GM13976 (cell line): Measurements from ENCODE around the gene UBALD2.

ENCODE experiments used
- DNase-seq: peaks from one replicate; pipeline ENCODE4 v3.0.0; 2012; ENCODE audit warnings: low spot score
- CTCF ChIP-seq: IDR thresholded peaks from 2 replicates; pipeline ENCODE4 v1.5.1; 2012; ENCODE audit warnings: borderline replicate concordance, mild to moderate bottlenecking; ENCODE audit not compliant: insufficient read depth; ENCODE audit errors: extremely low read depth, missing control alignments, control extremely low read depth
- in situ Hi-C: fragments of 300-500 bp; cut with MboI; formaldehyde crosslinking; loops from one replicate; pipeline ENCODE4 v1.12.0; 2022; ENCODE audit warnings: low sequenced_read_pairs, mixed read lengths, inconsistent platforms; ENCODE audit not compliant: unreplicated experiment

UBALD2 gene

DNA sequence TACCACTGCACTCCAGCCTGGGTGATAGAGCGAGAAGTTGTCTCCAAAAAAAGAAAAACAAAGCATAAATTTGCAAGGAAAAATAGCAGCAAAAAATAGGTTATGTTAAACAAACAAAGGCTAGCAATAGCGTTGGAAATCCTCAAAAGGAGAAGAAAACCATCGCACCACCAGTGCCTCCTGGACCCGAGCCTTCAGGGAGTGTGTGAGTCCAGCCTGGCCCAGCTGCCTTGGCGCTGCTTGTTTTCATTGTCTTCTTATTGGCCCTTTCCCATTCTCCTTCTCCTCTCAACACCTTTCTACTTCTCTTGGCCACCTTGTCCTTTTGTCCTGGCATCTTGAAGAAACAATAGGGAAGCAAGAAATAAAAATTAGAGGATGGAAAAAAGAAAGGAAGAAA lies 4.5 kb upstream of the UBALD2 start:
- TF ChIP-seq CTCF = no peak
- in situ Hi-C loops = no loop called here
- DNase-seq = no peak

DNA sequence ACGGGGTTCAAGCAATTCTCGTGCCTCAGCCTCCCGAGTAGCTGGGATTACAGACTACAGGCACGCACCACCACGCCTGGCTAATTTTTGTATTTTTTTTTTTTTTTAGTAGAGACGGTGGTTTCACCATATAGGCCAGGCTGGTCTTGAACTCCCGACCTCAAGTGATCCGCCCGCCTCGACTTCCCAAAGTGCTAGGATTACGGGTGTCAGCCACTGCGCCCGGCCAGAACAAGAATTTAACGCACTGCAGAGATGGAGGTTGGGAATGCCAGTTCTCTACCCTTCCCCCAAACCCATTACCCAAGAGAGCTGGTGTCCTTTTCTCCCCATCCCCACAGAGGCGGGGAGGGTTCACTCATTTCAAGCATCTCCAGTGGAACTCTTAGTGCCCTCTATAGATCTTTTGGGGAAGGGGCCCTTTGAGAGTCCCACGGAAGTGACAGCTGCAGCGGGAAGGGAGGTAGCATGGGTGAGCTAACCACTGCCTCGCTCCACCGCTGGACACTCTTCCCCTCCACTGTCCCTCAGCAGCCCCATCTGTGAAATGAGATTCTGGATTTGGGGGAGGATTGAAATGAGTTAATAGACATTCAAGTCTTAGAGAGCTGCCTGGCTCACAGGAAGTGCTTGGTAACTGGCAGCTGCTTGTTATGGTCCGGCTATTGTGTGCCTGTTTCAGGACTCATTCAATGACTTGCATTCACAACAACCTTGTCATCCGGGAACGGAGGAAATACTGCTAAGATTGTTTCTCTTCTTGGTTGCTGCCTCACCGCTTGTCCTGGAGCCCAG lies 3.5 kb upstream of the UBALD2 start:
- DNase-seq = peak; percentile 48
- TF ChIP-seq CTCF = no peak
- in situ Hi-C loops = no loop called here

- peak; percentile 64 for DNase-seq
- TF ChIP-seq CTCF = no peak
- in situ Hi-C loops = no loop called here
Observed at GRCh38 chr17:76262732-76263344, 2.3 kb upstream of the UBALD2 start.

- no peak for TF ChIP-seq CTCF
- no peak for DNase-seq
- in situ Hi-C loops = no loop called here
Observed at GRCh38 chr17:76263896-76264295, 1.3 kb upstream of the UBALD2 start.

DNA sequence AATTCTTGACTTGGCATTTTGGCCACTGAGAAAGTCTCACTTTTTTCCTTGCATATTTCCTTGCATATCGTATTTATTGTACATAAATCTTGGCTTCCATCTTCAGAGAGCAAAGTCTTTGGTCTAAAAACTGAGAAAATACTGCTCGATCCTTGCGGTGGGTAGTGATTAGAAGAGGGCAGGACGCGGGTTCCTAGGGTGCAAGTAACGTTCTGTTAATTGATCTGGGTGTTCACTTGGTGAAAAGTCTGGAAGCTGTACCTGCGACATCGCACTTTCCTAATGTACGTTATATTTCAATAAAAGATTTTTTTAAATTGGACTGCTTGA lies 758 bp upstream of the UBALD2 start:
- no peak for TF ChIP-seq CTCF
- in situ Hi-C loops = no loop called here
- no peak for DNase-seq

DNA sequence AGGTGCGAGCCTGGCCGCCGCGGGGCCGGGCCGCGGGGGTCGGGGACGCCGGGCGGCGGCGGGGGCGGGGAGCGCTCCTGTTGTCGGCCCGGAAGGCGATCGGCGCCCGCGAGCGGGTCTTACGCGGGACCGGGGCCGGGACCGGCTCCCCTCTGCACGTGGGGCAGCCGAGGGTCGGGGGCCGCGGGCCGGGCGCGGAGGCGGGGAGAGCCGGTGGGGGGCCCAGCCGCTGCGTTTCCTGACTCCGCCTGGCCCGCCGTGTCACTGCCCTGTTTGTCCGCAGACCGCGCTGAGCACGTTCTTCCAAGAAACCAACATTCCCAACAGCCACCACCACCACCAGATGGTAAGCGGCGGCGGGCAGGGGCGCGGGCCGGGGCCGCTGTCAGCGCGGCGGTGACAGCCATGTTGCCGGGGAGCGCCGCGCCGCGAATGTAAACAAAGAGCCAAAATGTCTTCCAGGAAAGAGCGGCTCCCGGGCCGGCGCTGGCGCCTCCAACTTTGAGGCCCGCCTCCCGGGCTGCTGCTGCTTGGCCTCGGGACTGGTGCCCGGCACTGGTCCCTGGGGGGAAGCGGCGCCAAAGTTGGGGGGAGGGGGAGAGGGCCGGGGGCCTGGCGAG lies 586 bp downstream of the UBALD2 start:
- in situ Hi-C loops = loop anchor here (5.0 kb wide), 1 partner anchor 78 kb away; no protein-coding TSS in a partner anchor
- no peak for TF ChIP-seq CTCF
- no peak for DNase-seq
